Mucosa of descending colon (tissue), 3 donors: ENCODE data around the gene PRRG1. TPM values are rescaled to one million over a fixed set of nuclear protein-coding genes. Genes with fewer than 3 reads are reported as not detected.
"Not testable (repeated sequence)": the region's sequence is repeated elsewhere in the genome, so short reads cannot be mapped to it uniquely, and the experiment has no call there.

Experiments used
- ATAC-seq: fragments of 200-7000 bp; cut with Tn5 transposase; one replicate; pipeline ENCODE4 v1.9.1; 2020; ENCODE audit warnings: mild to moderate bottlenecking, moderate library complexity
- DNase-seq, 3 donors: peaks; one replicate each; pipeline ENCODE4 v3.0.0-alpha.2; 2020
- H3K36me3 ChIP-seq: fragments of 200-600 bp; one replicate; pipeline ENCODE4 v1.8.0; 2021; ENCODE audit warnings: low read depth, mild to moderate bottlenecking
- H3K4me1 ChIP-seq: fragments of 200-600 bp; one replicate; pipeline ENCODE4 v1.8.0; 2021; ENCODE audit warnings: low read depth, mild to moderate bottlenecking
- H3K4me3 ChIP-seq: fragments of 200-600 bp; one replicate; pipeline ENCODE4 v1.8.0; 2021; ENCODE audit warnings: mild to moderate bottlenecking
- H3K9me3 ChIP-seq: fragments of 200-600 bp; one replicate; pipeline ENCODE4 v1.8.0; 2021; ENCODE audit warnings: mild to moderate bottlenecking
- intact Hi-C, 2 donors: fragments of 100-400 bp; cut with DNase I in 1 of 2; cut with micrococcal nuclease in 1 of 2; formaldehyde crosslinking; loops; one replicate each; pipeline versions ENCODE4 v1.11.0 to v1.11.1; 2022; cut with DNase I, micrococcal nuclease
- total RNA-seq, 3 donors: library from RNA; stranded (reverse); fragmentation: NEBNext Ultra II Directional in 2 of 3; extraction: Animal tissue kit (Norgen Biotek cat#: 25700) in 2 of 3; gene quantifications; one replicate each; pipeline versions ENCODE4 v1.2.1 to v1.2.4, GENCODE V29; 2021 to 2023
- TF ChIP-seq, protein P1 (sequence below): fragments of 200-600 bp; IDR thresholded peaks from one replicate; pipeline ENCODE4 v1.8.0; 2022; ENCODE audit warnings: antibody characterized with exemption, mild to moderate bottlenecking
- donor health status: DM: no; HTN: no; CAD: no; lungs with moderate emphysema.
- donor health status: DM: no; HTN: no; CAD: no.
- donor health status: DM: no; HTN: yes; CAD: no.

Gene PRRG1
- total RNA-seq, 3 donors from 2014 or later, result 11.1 to 12.0 (median 11.6) TPM

DNA sequence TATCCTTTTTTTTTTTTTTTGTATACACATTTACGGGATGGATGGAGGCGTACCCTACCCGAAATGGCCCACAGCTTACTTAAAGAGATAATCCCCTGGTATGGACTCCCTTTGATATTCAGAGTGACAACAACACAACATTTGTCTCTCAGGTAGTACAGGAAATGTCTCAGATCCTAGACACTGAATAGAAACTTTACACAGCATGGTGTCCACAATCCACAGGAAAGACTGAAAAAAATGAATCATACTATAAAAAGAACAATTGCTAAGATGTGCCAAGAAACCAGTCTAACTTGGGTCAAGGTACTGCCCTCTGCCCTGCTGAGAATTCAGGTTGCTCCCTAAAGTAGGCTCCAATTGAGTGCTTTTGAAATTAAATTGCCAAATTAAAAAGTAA is 121.5 kb downstream of the PRRG1 start:
- Histone ChIP-seq H3K36me3 (no peaks in the 10 kb centered on the region), H3K9me3 (no peaks in the 10 kb centered on the region), H3K4me3 (no peak overlapping the region), H3K4me1 (no peaks in the 10 kb centered on the region)
- TF ChIP-seq, protein P1, sequence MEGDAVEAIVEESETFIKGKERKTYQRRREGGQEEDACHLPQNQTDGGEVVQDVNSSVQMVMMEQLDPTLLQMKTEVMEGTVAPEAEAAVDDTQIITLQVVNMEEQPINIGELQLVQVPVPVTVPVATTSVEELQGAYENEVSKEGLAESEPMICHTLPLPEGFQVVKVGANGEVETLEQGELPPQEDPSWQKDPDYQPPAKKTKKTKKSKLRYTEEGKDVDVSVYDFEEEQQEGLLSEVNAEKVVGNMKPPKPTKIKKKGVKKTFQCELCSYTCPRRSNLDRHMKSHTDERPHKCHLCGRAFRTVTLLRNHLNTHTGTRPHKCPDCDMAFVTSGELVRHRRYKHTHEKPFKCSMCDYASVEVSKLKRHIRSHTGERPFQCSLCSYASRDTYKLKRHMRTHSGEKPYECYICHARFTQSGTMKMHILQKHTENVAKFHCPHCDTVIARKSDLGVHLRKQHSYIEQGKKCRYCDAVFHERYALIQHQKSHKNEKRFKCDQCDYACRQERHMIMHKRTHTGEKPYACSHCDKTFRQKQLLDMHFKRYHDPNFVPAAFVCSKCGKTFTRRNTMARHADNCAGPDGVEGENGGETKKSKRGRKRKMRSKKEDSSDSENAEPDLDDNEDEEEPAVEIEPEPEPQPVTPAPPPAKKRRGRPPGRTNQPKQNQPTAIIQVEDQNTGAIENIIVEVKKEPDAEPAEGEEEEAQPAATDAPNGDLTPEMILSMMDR, result no peak
- no peak for ATAC-seq
- no peak for DNase-seq
- intact Hi-C loops, result no loop called here

DNA sequence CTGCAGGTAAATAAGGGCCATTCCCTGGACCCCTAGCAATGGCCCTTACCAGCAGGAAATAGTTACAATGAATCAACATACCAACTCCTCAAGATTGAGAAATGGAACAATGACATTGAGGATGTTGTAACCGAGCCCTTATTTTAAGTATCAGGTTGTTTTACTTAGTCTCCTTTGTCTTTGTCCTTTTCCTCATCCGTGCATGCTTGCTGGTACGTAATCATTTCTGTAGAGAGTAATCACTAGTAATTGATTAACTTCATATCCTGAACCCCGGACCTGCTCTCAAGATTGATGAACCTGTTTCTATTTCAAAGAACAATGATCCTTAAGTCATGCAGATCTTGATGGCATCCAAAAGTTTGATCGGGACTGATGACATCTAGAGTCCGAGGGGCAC is 123.7 kb downstream of the PRRG1 start:
- DNase-seq, result no peak
- Histone ChIP-seq H3K4me3 (no peak overlapping the region), H3K9me3 (no peaks in the 10 kb centered on the region), H3K36me3 (no peaks in the 10 kb centered on the region), H3K4me1 (no peaks in the 10 kb centered on the region)
- peak; percentile 62 for ATAC-seq
- TF ChIP-seq, protein P1, result no peak
- intact Hi-C loops, result no loop called here

DNA sequence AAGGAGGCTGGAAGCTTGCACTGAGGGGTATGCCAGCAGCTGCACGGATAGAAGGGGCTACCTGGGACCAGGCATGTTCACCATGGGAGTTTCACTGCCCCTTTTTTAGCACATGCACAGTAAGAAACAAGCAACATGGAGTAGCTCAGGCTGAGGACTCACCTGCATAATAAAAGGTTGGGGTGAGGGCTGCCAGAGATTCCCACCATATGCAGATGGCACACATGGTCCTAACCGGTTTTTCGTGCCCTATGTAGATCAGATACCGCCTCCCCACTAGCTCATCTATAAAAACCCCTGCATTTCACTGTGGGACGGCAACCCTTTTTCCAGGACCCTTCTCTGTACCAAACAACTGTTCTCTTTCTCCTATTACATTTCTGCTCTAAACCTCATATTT is 125.3 kb downstream of the PRRG1 start:
- no peaks in the 10 kb centered on the region for H3K4me1 ChIP-seq
- no peak overlapping the region for H3K4me3 ChIP-seq
- intact Hi-C loops, result no loop called here
- DNase-seq, result no peak
- TF ChIP-seq, protein P1, result no peak
- H3K9me3 ChIP-seq, result no peaks in the 10 kb centered on the region
- H3K36me3 ChIP-seq, result no peaks in the 10 kb centered on the region
- ATAC-seq, result no peak

DNA sequence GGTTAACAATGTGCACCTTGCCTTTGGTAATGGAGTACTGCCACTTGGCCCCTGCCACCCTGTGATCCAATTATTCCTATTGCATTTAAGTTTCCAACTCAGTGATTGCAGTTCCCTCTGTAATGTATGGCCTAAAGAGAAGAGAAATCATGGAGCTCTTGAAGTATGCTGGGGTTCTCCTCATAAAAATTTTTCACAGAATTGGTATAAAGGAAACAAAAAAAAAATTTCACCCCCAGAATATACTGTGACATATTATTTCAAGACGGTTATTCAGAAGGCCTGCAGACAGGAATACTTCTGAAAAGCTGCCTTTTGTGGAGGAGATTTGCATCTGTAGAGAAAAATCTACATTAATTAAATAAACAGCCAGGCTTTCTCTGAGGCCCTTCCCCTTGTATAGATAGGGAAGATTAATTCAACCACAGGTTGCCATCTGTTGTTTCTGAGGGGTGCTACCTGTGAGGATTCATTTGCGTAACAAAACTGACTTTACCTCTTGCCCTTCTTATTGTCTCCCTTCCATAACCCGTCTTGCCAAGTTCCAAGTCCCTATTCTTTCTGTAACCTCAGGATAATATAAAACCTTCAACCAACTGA is 127.5 kb downstream of the PRRG1 start:
- ATAC-seq (no peak), DNase-seq (no peak)
- TF ChIP-seq, protein P1, result no peak
- Histone ChIP-seq H3K4me1 (no peaks in the 10 kb centered on the region), H3K9me3 (no peaks in the 10 kb centered on the region), H3K4me3 (no peak overlapping the region), H3K36me3 (no peaks in the 10 kb centered on the region)
- intact Hi-C loops, result no loop called here

DNA sequence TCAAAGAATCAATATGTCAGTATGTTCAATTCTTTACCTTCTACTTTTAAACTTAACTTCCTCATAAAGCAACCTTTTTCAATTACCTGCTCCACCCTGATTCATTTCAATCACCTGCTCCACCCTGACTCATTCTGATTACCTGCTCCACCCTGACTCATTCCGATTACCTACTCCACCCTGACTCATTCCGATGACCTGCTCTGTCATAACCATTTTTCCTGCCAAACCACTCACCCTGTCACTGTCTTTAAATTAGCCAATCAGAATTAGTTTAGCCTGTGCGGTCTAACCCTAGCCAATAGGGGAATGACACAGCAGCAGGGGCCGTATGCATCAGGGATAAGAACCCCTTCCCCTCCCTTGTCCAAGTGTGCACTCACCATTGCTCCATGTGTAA is 135.2 kb downstream of the PRRG1 start:
- DNase-seq, result peak in 1 of 3 donors; percentile 36
- intact Hi-C loops, ATAC-seq, H3K4me1 ChIP-seq, H3K4me3 ChIP-seq, H3K9me3 ChIP-seq, H3K36me3 ChIP-seq: not testable (repeated sequence)

DNA sequence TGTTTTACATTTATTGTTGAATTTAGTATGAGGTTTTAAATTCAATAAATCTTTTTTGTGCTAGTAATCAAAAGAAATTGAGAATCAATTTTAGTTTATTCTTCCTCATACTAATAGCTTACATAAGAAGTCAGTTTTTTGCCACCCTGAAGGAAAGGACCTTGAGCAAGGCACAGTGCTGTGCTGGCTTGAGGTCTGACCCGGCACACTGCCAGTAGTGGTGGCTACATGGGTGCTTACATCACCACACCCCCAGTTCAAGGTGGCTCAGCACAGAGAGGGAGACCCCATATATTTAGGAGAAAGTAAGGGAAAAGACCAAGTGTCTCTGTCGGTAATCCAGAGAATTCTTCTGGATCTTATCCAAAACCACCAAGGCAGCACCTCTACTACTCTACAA is 136.3 kb downstream of the PRRG1 start:
- DNase-seq (no peak), ATAC-seq (no peak)
- TF ChIP-seq, protein P1, result no peak
- Histone ChIP-seq H3K9me3 (no peaks in the 10 kb centered on the region), H3K4me1 (no peaks in the 10 kb centered on the region), H3K36me3 (no peaks in the 10 kb centered on the region), H3K4me3 (no peak overlapping the region)
- intact Hi-C loops, result no loop called here
